Midbrain (tissue), 1 donor: ENCODE results near the gene EIF3A.

Experiments
- DNase-seq: peaks from one replicate; lab custom pipeline; 2025; lab: John Stamatoyannopoulos, UW

Gene EIF3A

DNA sequence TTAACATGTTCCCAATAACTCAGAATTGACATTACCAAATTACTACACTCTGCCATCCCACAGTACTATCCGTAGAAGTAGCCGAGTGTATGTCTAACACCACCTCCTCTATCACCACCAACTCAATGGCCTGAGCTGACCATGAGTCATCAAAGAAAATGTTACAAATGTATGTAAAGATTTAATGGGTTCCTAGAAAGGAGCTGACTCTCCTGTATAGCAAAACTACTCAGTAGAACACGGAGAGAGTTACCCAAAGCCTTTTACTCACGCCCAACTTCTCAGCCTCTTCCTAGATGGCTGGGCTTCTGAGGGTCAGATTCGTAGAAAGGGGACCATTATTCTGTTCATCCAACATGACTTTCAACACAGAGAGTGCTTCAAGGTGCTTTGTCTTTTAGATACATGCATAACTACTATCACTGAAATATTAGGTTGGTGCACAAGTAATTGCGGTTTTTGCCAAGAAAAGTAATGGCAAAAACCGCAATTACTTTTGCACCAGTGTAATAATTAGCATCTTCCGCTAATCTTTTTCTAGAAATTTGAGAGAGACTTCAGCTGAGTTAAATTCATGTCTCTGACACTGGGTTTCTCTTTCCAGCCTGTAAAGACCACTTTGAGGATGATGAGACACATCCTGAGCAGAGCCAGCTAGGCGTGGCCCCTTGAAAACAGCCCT is 75.1 kb downstream of the EIF3A start:
- no peak for DNase-seq

DNA sequence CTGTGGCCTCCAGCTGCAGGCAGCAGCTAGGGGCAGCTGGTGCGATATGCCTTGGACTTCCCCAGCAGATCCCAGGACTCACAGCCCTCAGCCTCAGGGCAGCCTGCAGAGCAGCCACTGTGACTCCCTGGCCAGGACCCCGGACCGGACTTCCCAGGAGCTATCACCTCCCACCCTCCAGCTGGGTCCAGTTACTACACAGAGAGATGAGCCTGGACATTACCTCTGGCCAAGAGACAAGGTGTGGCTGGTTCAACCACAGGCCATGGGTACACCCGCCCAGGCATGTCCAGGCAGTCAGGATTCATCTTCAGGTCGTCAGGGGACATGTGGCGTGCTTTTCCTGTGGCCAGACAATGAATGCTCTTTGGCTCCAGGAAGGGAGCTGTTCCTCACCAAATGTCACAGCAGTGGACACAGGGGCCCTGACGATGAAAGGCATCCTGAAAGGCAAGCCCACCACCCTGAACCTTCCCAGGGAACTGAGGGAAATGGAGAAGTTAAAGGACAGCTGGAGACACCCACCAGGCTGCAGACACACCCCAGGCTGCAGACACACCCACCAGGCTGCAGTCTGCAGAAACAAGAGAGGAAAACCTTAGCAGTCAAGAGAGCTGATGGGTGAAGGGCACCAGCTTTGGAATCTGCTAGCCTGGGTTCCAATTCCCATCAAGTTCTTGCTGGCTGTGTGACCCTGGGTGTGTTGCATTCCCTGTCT is 76.9 kb downstream of the EIF3A start:
- no peak for DNase-seq

DNA sequence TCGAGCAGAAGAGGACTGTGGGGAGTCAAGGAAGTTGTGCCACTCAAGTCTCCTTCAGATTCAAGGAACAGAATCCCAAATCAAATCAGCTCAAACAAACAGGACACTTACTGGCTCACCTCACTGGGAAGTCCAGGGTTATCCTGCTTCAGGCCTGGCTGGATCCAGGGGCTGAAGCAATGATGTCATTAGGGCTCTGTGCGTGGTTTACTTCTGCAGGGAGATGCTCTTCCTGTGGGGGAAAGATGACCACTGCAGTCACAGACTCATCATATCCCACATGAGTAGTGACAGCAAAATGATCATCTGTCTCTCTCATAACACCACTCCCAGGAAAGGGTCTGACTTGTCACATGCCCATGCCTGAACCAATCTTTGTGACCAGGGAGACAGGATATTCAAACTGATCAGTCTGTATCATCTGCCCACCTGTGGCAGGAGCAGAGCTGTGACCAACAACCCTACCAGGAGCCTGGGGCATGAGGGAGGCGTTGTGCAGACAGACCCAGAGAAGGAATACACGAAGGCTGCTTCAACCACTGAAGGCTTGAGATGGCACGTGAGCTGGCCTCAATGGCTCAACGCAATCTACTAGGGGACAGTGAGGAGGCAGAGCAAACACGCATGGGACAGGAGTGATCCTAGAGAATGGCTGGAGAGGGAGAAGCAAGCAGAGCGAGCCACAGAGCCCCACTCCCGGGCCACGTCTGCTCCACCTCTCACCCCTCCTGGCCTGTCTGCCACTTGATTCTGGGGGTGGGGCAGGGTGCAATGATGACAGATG is 78.7 kb downstream of the EIF3A start:
- DNase-seq = no peak

DNA sequence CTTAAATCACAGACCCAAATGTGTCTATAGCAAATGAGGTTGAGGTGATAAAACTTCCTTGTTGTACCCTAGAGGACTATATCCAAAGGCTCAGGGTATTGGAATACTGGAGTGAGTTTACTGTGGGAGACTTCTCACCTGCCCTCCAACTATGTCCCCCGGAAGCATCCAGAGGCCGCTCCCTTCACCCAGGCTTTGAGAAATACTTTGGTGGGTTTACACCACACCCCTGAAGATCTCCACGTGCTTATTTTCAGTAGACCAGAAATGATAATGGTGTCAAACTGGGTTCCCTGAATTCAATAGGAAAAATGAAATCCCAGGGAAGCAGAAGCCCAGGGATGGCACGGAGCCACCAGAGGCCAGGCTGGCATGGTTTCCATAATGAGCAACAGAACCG is 82.4 kb downstream of the EIF3A start:
- no peak for DNase-seq

DNA sequence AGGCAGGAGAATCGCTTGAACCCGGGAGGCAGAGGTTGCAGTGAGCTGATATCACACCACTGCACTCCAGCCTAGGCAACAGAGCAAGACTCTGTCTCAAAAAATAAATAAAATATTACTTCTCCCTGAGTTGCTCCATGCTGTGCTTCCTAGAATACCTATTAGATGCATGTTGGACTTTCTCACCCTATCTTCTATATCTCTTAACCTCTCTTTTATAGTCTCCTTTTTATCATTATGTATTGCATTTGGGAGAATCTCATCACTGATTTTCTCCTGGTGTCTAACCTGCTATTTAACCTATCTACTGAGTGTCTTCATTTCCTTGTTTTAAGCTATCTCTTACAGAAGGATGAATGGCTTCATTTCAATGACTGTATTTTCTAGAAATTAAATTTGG is 83.2 kb downstream of the EIF3A start:
- DNase-seq = no peak

DNA sequence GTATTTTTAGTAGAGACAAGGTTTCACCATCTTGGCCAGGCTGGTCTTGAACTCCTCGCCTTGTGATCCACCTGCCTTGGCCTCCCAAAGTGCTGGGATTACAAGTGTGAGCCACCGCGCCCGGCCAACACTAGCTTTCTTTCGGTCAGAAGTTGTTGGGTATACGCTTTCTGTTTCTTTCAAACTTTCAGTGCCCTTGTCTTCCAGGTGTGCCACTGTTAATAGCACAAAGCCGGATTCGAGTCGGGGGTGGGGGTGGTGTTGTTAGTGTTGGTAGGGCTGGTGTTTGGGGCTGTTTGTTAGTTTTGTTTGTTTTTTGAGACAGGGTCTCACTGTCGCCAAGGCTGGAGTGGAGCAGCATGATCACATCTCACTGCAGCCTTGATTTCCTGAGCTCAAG is 84.9 kb downstream of the EIF3A start:
- DNase-seq = no peak

DNA sequence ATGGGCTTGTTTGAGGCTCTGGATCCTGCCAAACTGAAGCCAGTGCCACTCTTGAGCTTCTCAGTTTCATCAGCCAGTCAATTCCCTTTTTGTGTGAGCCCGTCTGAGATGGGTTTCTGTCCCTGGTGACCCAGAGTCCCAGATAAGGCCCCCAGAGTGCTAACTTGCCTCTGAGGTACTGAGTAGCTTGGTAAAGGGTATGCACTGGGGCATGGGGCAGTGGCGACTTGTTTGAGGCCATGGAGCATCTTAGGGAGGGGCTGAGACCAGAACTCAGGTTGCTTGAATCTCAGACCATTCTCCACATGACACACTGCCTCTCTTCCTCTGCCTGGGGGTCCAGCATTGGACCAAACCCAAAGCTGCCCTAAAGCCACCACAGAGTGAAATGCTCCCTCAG is 86.3 kb downstream of the EIF3A start:
- DNase-seq = no peak

DNA sequence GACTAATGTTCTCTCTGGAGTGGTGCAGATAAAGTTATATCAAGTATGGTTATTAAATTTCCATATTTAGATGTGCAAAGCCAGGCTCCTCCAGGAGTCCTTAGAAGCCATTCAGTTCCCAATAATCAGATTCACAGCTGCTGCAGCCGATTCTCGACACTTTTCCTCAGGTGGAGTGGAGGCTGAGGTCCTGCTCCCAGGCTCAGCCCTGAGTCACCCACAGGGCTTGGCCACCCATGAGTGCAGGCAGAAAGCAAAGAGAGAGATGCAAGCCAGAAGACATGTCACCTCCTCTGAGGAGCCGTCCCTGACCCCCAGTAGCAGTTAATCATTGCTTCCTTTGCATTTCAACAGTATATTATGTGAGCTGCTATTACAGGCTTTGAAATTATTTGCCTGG is 87.4 kb downstream of the EIF3A start:
- DNase-seq = no peak

DNA sequence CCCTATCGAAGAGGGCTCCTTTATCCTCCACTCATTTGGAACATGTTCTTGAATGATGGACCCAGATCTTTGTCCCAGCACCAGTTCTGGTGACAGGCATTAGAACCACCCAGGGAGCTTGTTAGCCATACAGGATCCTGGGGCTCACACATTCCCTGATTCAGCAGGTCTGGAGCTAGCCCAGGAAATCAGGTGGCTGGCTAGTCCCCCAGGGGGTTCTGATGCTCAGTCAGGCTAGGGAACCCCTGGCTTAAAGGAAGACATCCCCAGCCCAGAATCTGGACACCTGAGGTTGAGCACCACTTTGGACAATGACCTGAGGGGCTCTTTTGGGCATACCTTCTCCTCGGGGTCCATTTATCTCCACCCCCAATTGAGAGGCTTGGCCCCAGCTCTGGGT is 88.1 kb downstream of the EIF3A start:
- DNase-seq = no peak

DNA sequence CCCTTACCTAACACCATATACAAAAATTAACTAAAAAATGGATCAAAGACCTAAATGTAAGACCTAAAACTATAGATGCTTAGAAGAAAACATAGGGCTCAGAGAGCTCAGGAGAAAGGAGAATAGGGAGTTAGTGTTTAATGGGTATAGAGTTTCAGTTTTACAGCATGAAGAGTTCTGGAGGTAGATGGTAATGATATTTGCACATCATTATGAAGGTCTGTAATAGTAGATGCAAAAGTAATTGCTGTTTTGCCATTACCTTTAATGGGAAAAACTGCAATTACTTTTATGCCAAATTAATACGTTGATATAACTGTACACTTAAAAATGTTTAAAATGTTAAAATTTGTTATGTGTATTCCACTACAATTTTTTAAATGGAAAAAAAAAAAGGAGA is 90.3 kb downstream of the EIF3A start:
- no peak for DNase-seq

DNA sequence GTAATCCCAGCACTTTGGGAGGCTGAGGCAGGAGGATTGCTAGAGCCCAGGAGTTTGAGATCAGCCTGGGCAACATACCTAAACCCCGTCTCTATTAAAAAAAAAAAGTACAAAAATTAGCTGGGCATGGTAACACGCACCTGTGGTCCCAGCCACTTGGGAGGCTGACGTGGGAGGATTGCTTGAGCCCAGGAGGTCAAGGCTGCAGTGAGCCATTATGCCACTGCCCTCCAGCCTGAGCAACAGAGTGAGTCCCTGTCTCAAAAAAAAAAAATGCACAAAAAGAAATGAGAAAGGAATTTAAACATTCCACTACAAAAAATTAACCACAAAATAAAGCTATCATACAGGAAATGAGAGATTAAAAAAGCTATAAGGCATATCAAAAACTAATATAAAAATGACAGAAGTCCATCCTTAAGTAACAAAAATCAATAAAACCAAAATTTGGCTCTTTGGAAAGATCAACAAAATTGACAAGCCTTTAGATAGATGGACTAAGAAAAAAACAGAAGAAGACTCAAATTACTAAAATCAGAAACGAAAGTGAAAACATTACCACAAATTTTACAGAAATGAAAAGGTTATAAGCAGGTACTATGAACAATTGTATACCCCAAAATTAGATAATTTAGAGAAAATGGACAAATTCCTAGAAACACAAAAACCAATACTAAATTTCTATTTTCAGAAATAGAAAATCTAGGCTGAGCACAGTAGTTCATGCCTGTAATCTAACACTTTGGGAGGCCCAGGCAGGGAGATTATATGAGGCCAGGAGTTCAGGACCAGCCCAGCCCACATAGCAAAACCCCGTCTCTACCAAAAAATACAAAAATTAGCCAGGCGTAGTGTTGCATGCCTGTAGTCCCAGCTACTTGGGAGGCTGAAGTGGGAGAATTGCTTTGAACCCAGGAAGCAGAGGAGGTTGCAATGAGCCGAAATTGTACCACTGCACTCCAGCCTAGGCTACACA is 93.5 kb downstream of the EIF3A start:
- DNase-seq = no peak

DNA sequence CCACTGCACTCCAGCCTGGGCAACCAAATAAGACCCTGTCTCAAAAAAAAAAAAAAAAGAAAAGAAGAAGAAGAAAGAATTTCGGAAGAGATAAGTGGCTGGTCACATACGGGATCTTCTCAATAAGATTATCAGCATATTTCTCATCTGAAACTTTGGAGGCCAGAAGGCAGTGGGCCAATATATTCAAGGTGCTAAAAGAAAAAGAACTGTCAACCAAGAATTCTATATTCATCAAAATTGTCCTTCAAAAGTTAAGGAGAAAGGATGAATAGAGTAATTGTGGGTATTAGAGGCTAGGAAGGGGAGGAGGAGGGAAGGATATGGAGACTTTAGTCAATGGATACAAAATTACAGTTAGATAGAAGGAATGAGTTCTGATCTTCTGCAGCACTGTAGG is 95.0 kb downstream of the EIF3A start:
- no peak for DNase-seq
